ENCODE measurements around the gene ADAMTS17.

The ADAMTS17 gene

GRCh38 chr15:99953886-99954285, 387.9 kb downstream of the ADAMTS17 start:
- DNase-seq (ENCODE audit: low read depth), result no peak
- H3K4me3 ChIP-seq (ENCODE audit: low read depth, low read length), result no peak overlapping the region
- TF ChIP-seq POLR2A (IDR thresholded peaks at IDR 0.05; ENCODE audit: extremely low read depth, insufficient read length) (no peak), CTCF (IDR thresholded peaks at IDR 0.05; ENCODE audit: low read depth, low read length) (no peak), MAX (IDR thresholded peaks at IDR 0.05; ENCODE audit: low read depth, low read length) (no peak), MYC (IDR thresholded peaks at IDR 0.05; ENCODE audit: low read depth, low read length) (no peak)

- DNase-seq (ENCODE audit: low read depth), result no peak
- no peak overlapping the region for H3K4me3 ChIP-seq (ENCODE audit: low read depth, low read length)
- TF ChIP-seq CTCF (IDR thresholded peaks at IDR 0.05; ENCODE audit: low read depth, low read length) (no peak), MYC (IDR thresholded peaks at IDR 0.05; ENCODE audit: low read depth, low read length) (no peak), MAX (IDR thresholded peaks at IDR 0.05; ENCODE audit: low read depth, low read length) (no peak), POLR2A (IDR thresholded peaks at IDR 0.05; ENCODE audit: extremely low read depth, insufficient read length) (no peak)
Measured at GRCh38 chr15:99951511-99951910, 390.3 kb downstream of the ADAMTS17 start.

GRCh38 chr15:99944131-99944530, 397.6 kb downstream of the ADAMTS17 start:
- no peak overlapping the region for H3K4me3 ChIP-seq (ENCODE audit: low read depth, low read length)
- DNase-seq (ENCODE audit: low read depth), result no peak
- TF ChIP-seq CTCF (IDR thresholded peaks at IDR 0.05; ENCODE audit: low read depth, low read length) (no peak), MAX (IDR thresholded peaks at IDR 0.05; ENCODE audit: low read depth, low read length) (no peak), POLR2A (IDR thresholded peaks at IDR 0.05; ENCODE audit: extremely low read depth, insufficient read length) (no peak), MYC (IDR thresholded peaks at IDR 0.05; ENCODE audit: low read depth, low read length) (no peak)

GRCh38 chr15:99943466-99943865, 398.3 kb downstream of the ADAMTS17 start:
- DNase-seq (ENCODE audit: low read depth), result no peak
- no peak for TF ChIP-seq MAX (IDR thresholded peaks at IDR 0.05; ENCODE audit: low read depth, low read length)
- no peak overlapping the region for H3K4me3 ChIP-seq (ENCODE audit: low read depth, low read length)

- DNase-seq (ENCODE audit: low read depth), result no peak
- TF ChIP-seq MAX (IDR thresholded peaks at IDR 0.05; ENCODE audit: low read depth, low read length), result no peak
- no peak for TF ChIP-seq POLR2A (IDR thresholded peaks at IDR 0.05; ENCODE audit: extremely low read depth, insufficient read length)
- TF ChIP-seq MYC (IDR thresholded peaks at IDR 0.05; ENCODE audit: low read depth, low read length), result no peak
- TF ChIP-seq CTCF (IDR thresholded peaks at IDR 0.05; ENCODE audit: low read depth, low read length), result no peak
- no peak overlapping the region for H3K4me3 ChIP-seq (ENCODE audit: low read depth, low read length)
Measured at GRCh38 chr15:99932676-99933402, 408.9 kb downstream of the ADAMTS17 start.

- DNase-seq (ENCODE audit: low read depth), result no peak
- no peak for TF ChIP-seq POLR2A (IDR thresholded peaks at IDR 0.05; ENCODE audit: extremely low read depth, insufficient read length)
- no peak for TF ChIP-seq CTCF (IDR thresholded peaks at IDR 0.05; ENCODE audit: low read depth, low read length)
- TF ChIP-seq MYC (IDR thresholded peaks at IDR 0.05; ENCODE audit: low read depth, low read length), result no peak
- no peak for TF ChIP-seq MAX (IDR thresholded peaks at IDR 0.05; ENCODE audit: low read depth, low read length)
- H3K4me3 ChIP-seq (ENCODE audit: low read depth, low read length), result no peak overlapping the region
Measured at GRCh38 chr15:99931703-99932603, 409.8 kb downstream of the ADAMTS17 start.
